Mucosa of descending colon (tissue), 3 donors: ENCODE measurements around the gene SLC5A3. TPM values are rescaled to one million over a fixed set of nuclear protein-coding genes. Genes with fewer than 3 reads are reported as not detected.

Experiments used
- ATAC-seq: fragments of 200-7000 bp; cut with Tn5 transposase; one replicate; pipeline ENCODE4 v1.9.1; 2020; ENCODE audit warnings: mild to moderate bottlenecking, moderate library complexity
- DNase-seq, 3 donors: peaks; one replicate each; pipeline ENCODE4 v3.0.0-alpha.2; 2020
- H3K36me3 ChIP-seq: fragments of 200-600 bp; one replicate; pipeline ENCODE4 v1.8.0; 2021; ENCODE audit warnings: low read depth, mild to moderate bottlenecking
- H3K4me1 ChIP-seq: fragments of 200-600 bp; one replicate; pipeline ENCODE4 v1.8.0; 2021; ENCODE audit warnings: low read depth, mild to moderate bottlenecking
- H3K4me3 ChIP-seq: fragments of 200-600 bp; one replicate; pipeline ENCODE4 v1.8.0; 2021; ENCODE audit warnings: mild to moderate bottlenecking
- H3K9me3 ChIP-seq: fragments of 200-600 bp; one replicate; pipeline ENCODE4 v1.8.0; 2021; ENCODE audit warnings: mild to moderate bottlenecking
- CTCF ChIP-seq: fragments of 200-600 bp; IDR thresholded peaks from one replicate; pipeline ENCODE4 v1.8.0; 2022; ENCODE audit warnings: antibody characterized with exemption, mild to moderate bottlenecking
- intact Hi-C, 2 donors: fragments of 100-400 bp; cut with DNase I in 1 of 2; cut with micrococcal nuclease in 1 of 2; formaldehyde crosslinking; loops; one replicate each; pipeline versions ENCODE4 v1.11.0 to v1.11.1; 2022; cut with DNase I, micrococcal nuclease
- long read RNA-seq, 2 donors: library from polyadenylated mRNA; unstranded; transcript quantifications; one replicate each; pipeline ENCODE4 v2.0.0, GENCODE V29; 2019 to 2021
- total RNA-seq, 3 donors: library from RNA; stranded (reverse); fragmentation: NEBNext Ultra II Directional in 2 of 3; extraction: Animal tissue kit (Norgen Biotek cat#: 25700) in 2 of 3; gene quantifications; one replicate each; pipeline versions ENCODE4 v1.2.1 to v1.2.4, GENCODE V29; 2021 to 2023
- donor health status: DM: no; HTN: no; CAD: no; lungs with moderate emphysema.
- donor health status: DM: no; HTN: no; CAD: no.
- donor health status: DM: no; HTN: yes; CAD: no.

The SLC5A3 gene
- total RNA-seq: 10 to 100 TPM; 16.5 to 39.3 (median 19.9) TPM
- long read RNA-seq, donor 1, full-length matches to known transcripts: 15 of 26 reads
- long read RNA-seq, donor 1, partial matches to known transcripts: 0 of 26 reads
- long read RNA-seq, donor 1, other reads (novel, unspliced or antisense): 11 of 26 reads
- long read RNA-seq, donor 2, full-length matches to known transcripts: 7 of 7 reads
- long read RNA-seq, donor 2, partial matches to known transcripts: 0 of 7 reads
- long read RNA-seq, donor 2, other reads (novel, unspliced or antisense): 0 of 7 reads

- Histone ChIP-seq H3K4me1 (peaks cover 26% of the 10 kb centered on the region), H3K4me3 (peak within 1 kb of the TSS; percentile 58), H3K9me3 (no peaks in the 10 kb centered on the region), H3K36me3 (no peaks in the 10 kb centered on the region)
- ATAC-seq: peak; percentile 91
- TF ChIP-seq CTCF: no peak
- intact Hi-C loops: loop anchor here in 1 of 2 donors (10.0 kb wide), 1 partner anchor 132 kb away; no protein-coding TSS in a partner anchor
- DNase-seq: peak; percentile 91 to 92 (median 92)
These were observed at the start of gene SLC5A3, which contains the start of gene MRPS6 for GRCh38 chr21:34073032-34073748. TSS of gene SLC5A3 (plus strand) at chr21:34073578. CDS start at chr21:34095199, 21,621 bp downstream. TSS of gene MRPS6 (plus strand) at chr21:34073578. CDS start at chr21:34073701, 123 bp downstream.

GRCh38 chr21:34023691-34024373 lies 49.5 kb upstream of the SLC5A3 start:
- DNase-seq (no peak), ATAC-seq (no peak)
- TF ChIP-seq CTCF: no peak
- H3K9me3 ChIP-seq: peaks cover 3% of the 10 kb centered on the region
- H3K36me3 ChIP-seq: no peaks in the 10 kb centered on the region
- no peak overlapping the region for H3K4me3 ChIP-seq
- H3K4me1 ChIP-seq: no peaks in the 10 kb centered on the region
- intact Hi-C loops: no loop called here

- no peak overlapping the region for H3K4me3 ChIP-seq
- no peak for ATAC-seq
- H3K36me3 ChIP-seq: no peaks in the 10 kb centered on the region
- no peaks in the 10 kb centered on the region for H3K4me1 ChIP-seq
- DNase-seq: no peak
- H3K9me3 ChIP-seq: peaks cover 3% of the 10 kb centered on the region
- intact Hi-C loops: no loop called here
- TF ChIP-seq CTCF: no peak
These were observed 49.0 kb upstream of the SLC5A3 start for GRCh38 chr21:34024374-34024693.

- no peaks in the 10 kb centered on the region for H3K9me3 ChIP-seq
- intact Hi-C loops: no loop called here
- no peak for TF ChIP-seq CTCF
- peak in 1 of 3 donors; percentile 31 for DNase-seq
- ATAC-seq: peak; percentile 68
- H3K36me3 ChIP-seq: no peaks in the 10 kb centered on the region
- peaks cover 7% of the 10 kb centered on the region for H3K4me1 ChIP-seq
- no peak overlapping the region for H3K4me3 ChIP-seq
These were observed 45.5 kb upstream of the SLC5A3 start for GRCh38 chr21:34027721-34028461.
